CD4-positive, alpha-beta T cell (primary cell): ENCODE measurements around the gene ST3GAL3. TPM values are rescaled to one million over a fixed set of nuclear protein-coding genes. Genes with fewer than 3 reads are reported as not detected.

Experiments
- ATAC-seq: fragments of 200-7000 bp; cut with Tn5 transposase; one replicate; pipeline ENCODE4 v1.10.0; 2022; ENCODE audit warnings: mild to moderate bottlenecking; ENCODE audit not compliant: poor library complexity
- CTCF ChIA-PET: fragments of 350-600 bp; sonication (Branson Sonifier 250); formaldehyde crosslinking; loops from one replicate; lab custom pipeline; 2021; ENCODE audit warnings: antibody characterized with exemption, inconsistent platforms; lab: Charles Lee
- POLR2A ChIA-PET: fragments of 350-600 bp; sonication (Branson Sonifier 250); formaldehyde crosslinking; loops from one replicate; lab custom pipeline; 2021; ENCODE audit warnings: antibody characterized with exemption, inconsistent platforms; lab: Charles Lee
- DNase-seq, 14 experiments: peaks; one replicate each; pipeline ENCODE4 v3.0.0-alpha.2; 2013 to 2020; ENCODE audit warnings: mixed read lengths in 2 of 14
- H3K27ac ChIP-seq, 2 donors: one replicate each; pipeline versions ENCODE4 v1.5.1 to v1.7.0; 2013; ENCODE audit warnings: low read length in 2 of 2, low read depth in 1 of 2, mild to moderate bottlenecking in 1 of 2
- H3K27me3 ChIP-seq, 2 experiments: 1 replicate in 1 of 2; 2 replicates in 1 of 2; pipeline versions ENCODE4 v1.6.1 to v1.7.0; 2013; ENCODE audit warnings: low read length in 2 of 2, control low read depth in 1 of 2, mild to moderate bottlenecking in 1 of 2, moderate library complexity in 1 of 2; ENCODE audit not compliant: insufficient read depth in 2 of 2, control insufficient read depth in 1 of 2
- H3K36me3 ChIP-seq: one replicate; pipeline ENCODE4 v1.6.1; 2013; ENCODE audit warnings: low read length, control low read depth; ENCODE audit not compliant: insufficient read depth
- H3K4me1 ChIP-seq: one replicate; pipeline ENCODE4 v1.6.1; 2013; ENCODE audit warnings: low read length, control low read depth; ENCODE audit not compliant: insufficient read depth
- H3K4me3 ChIP-seq: one replicate; pipeline ENCODE4 v1.5.1; 2013; ENCODE audit warnings: mild to moderate bottlenecking, low read length, moderate library complexity
- H3K9me3 ChIP-seq, 2 experiments: 1 replicate in 1 of 2; 2 replicates in 1 of 2; pipeline versions ENCODE4 v1.6.1 to v1.7.0; 2013; ENCODE audit warnings: low read length in 2 of 2, mild to moderate bottlenecking in 2 of 2, control low read depth in 1 of 2, moderate library complexity in 1 of 2; ENCODE audit not compliant: control insufficient read depth in 1 of 2, insufficient read depth in 1 of 2
- H3K27ac Mint-ChIP-seq: one replicate; pipeline ENCODE4 v1.8.0; 2020; ENCODE audit warnings: mixed read lengths
- H3K27me3 Mint-ChIP-seq: one replicate; pipeline ENCODE4 v1.8.0; 2021; ENCODE audit warnings: mixed read lengths
- H3K36me3 Mint-ChIP-seq: one replicate; pipeline ENCODE4 v1.8.0; 2021; ENCODE audit warnings: low read depth, mixed read lengths
- H3K4me1 Mint-ChIP-seq: one replicate; pipeline ENCODE4 v1.8.0; 2021; ENCODE audit warnings: low read depth, mixed read lengths
- H3K4me3 Mint-ChIP-seq: one replicate; pipeline ENCODE4 v1.8.0; 2020; ENCODE audit warnings: mild to moderate bottlenecking, mixed read lengths
- H3K9me3 Mint-ChIP-seq: one replicate; pipeline ENCODE4 v1.8.0; 2020; ENCODE audit warnings: mixed read lengths
- CTCF ChIP-seq: fragments of 200-600 bp; IDR thresholded peaks from one replicate; pipeline ENCODE4 v1.8.0; 2022; ENCODE audit warnings: antibody characterized with exemption, mild to moderate bottlenecking
- intact Hi-C, 2 experiments: fragments of 100-400 bp; cut with DNase I in 1 of 2; cut with micrococcal nuclease in 1 of 2; formaldehyde crosslinking; loops; one replicate each; pipeline versions ENCODE4 v1.15.1 to v1.9.0; 2023 to 2025; cut with DNase I, micrococcal nuclease
- total RNA-seq, 174 experiments: library from RNA in 2 of 174; stranded (reverse) in 2 of 174; gene quantifications; one replicate each; pipeline ENCODE4 v1.2.3 and lab custom pipeline; 2021 to 2026

The ST3GAL3 gene
- total RNA-seq, 2 experiments from 2014 or later = 17.6 to 20.5 TPM

GRCh38 chr1:43866201-43866600, 158.9 kb downstream of the ST3GAL3 start:
- DNase-seq (no peak), ATAC-seq (no peak)
- no peak for TF ChIP-seq CTCF
- H3K9me3 Mint-ChIP-seq = no peaks in the 10 kb centered on the region
- H3K4me1 Mint-ChIP-seq = no peaks in the 10 kb centered on the region
- Histone ChIP-seq H3K36me3 (no peaks in the 10 kb centered on the region), H3K27me3 (no peaks in the 10 kb centered on the region), H3K4me3 (no peak overlapping the region), H3K9me3 (no peaks in the 10 kb centered on the region), H3K4me1 (no peaks in the 10 kb centered on the region), H3K27ac (no peak overlapping the region)
- ChIA-PET CTCF (no interaction called here), POLR2A (no interaction called here)
- intact Hi-C loops = no loop called here
- H3K36me3 Mint-ChIP-seq = peaks cover 5% of the 10 kb centered on the region
- no peak overlapping the region for H3K4me3 Mint-ChIP-seq
- H3K27me3 Mint-ChIP-seq = no peaks in the 10 kb centered on the region
- no peak overlapping the region for H3K27ac Mint-ChIP-seq

DNA sequence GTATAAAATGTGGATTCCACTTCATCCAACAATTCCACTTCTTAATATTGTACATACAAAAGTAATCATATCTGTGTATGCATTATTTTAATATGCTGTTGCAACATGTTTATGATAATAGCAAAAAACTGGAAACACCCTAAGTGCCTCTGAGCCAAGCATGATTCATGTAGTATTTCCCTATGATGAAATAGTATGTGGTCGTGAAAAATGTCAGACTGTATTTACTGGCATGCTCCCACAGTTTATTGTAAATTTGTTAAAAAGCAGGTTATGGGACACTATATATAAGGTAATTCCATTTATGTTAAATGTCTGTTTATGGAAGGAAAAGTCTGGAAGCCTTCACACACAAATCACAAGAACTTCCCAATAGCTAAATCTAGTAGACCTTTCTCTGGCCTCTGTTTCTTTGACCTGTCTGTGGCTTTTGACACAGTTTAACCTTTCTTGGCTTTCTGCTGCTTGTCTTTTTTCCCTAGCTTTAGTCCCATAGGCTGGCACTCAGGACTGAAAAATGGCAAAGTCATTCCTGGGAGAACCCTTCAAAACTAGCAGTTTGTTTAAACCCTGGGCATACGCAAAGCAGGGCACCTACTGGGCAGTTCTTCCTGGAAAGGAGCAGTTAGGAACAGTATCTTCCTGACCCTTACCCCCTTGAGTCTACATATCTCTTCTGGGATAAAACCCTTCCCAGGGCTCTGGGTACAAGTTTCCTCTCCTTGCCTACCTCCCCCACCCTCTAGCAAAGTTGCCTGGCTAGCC, 160.8 kb downstream of the ST3GAL3 start:
- intact Hi-C loops = no loop called here
- POLR2A ChIA-PET = no interaction called here
- Mint-ChIP-seq H3K4me3 (no peak overlapping the region), H3K27ac (no peak overlapping the region), H3K9me3 (no peaks in the 10 kb centered on the region), H3K4me1 (no peaks in the 10 kb centered on the region), H3K27me3 (no peaks in the 10 kb centered on the region), H3K36me3 (no peaks in the 10 kb centered on the region)
- Histone ChIP-seq H3K36me3 (no peaks in the 10 kb centered on the region), H3K4me1 (no peaks in the 10 kb centered on the region), H3K4me3 (no peak overlapping the region), H3K27ac (no peak overlapping the region), H3K9me3 (no peaks in the 10 kb centered on the region), H3K27me3 (no peaks in the 10 kb centered on the region)
- CTCF ChIA-PET = no interaction called here
- ATAC-seq (no peak), DNase-seq (peak in 2 of 14 experiments; percentile 26 to 39)
- TF ChIP-seq CTCF = no peak

DNA sequence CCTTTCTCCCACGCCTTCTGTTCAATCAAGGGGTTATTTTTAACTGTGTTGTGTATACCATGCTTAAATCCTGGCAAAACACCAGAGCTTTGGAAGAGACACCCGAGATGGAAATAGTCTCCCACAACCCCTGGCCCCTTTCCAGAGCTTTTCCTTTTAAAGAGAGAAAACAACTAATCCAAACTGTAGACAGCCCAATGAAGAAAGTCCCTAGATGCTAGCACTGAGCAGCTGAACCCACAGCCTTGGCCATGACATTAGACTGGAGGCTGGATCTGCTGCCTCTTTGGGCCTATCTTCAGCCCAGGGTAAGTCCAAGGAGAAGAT, 161.4 kb downstream of the ST3GAL3 start:
- H3K4me1 Mint-ChIP-seq = no peaks in the 10 kb centered on the region
- DNase-seq = no peak
- no peak overlapping the region for H3K4me3 Mint-ChIP-seq
- no peaks in the 10 kb centered on the region for H3K4me1 ChIP-seq
- H3K36me3 ChIP-seq = no peaks in the 10 kb centered on the region
- CTCF ChIA-PET = no interaction called here
- H3K4me3 ChIP-seq = no peak overlapping the region
- H3K27ac ChIP-seq = no peak overlapping the region
- H3K9me3 Mint-ChIP-seq = no peaks in the 10 kb centered on the region
- POLR2A ChIA-PET = no interaction called here
- intact Hi-C loops = no loop called here
- TF ChIP-seq CTCF = no peak
- no peaks in the 10 kb centered on the region for H3K27me3 Mint-ChIP-seq
- no peaks in the 10 kb centered on the region for H3K36me3 Mint-ChIP-seq
- ATAC-seq = no peak
- H3K27ac Mint-ChIP-seq = no peak overlapping the region
- no peaks in the 10 kb centered on the region for H3K27me3 ChIP-seq
- no peaks in the 10 kb centered on the region for H3K9me3 ChIP-seq
